Neural cell (in vitro differentiated cells): ENCODE data around the gene RCSD1.

Experiments used
- CTCF ChIP-seq: fragments of 450-650 bp; IDR thresholded peaks from 2 replicates; pipeline ENCODE4 v1.5.1; 2014; ENCODE audit warnings: antibody characterized with exemption, mild to moderate bottlenecking, moderate library complexity; ENCODE audit not compliant: poor library complexity, severe bottlenecking
- EP300 ChIP-seq: fragments of 450-650 bp; conservative IDR thresholded peaks from 2 replicates; pipeline ENCODE4 v1.6.1; 2014; ENCODE audit warnings: antibody characterized with exemption, mild to moderate bottlenecking, moderate library complexity; ENCODE audit not compliant: poor library complexity, severe bottlenecking
- EZH2 ChIP-seq: fragments of 200-600, 300-800 bp; shearing (Covaris generic), sonication (generic); IDR thresholded peaks from 2 replicates; pipeline ENCODE4 v1.6.1; 2014; ENCODE audit warnings: antibody characterized with exemption, low read length, borderline replicate concordance, mild to moderate bottlenecking; ENCODE audit not compliant: insufficient read depth, poor library complexity, severe bottlenecking
- POLR2AphosphoS5 ChIP-seq: IDR thresholded peaks from 2 replicates; pipeline ENCODE4 v1.6.1; 2012
- TAF1 ChIP-seq: IDR thresholded peaks from 2 replicates; pipeline ENCODE4 v1.6.1; 2012; ENCODE audit warnings: low read depth

DNA sequence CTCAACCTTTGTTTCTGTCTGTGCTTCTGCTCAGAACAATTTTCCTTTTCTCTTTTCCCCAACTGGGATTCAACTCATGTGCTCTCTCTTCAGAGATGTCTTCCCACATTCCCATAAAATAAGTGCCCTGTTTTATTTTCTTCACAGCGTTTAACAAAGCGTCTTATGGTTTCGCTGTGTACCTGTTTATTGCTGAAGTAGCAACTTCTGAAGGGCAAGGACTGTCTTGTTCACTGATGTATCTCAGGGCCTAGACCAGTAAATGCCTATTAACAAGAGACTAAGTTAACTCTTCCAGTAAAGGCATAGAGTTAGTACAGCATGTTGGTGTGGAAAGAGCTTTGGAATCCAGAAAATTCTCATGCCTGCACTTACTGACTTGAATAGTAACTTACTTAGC is 48.8 kb downstream of the RCSD1 start:
- TF ChIP-seq CTCF, result no peak
- no peak for TF ChIP-seq EZH2
- TF ChIP-seq TAF1, result no peak
- TF ChIP-seq POLR2AphosphoS5, result no peak
- TF ChIP-seq EP300, result no peak
